SK-N-SH treated with all-trans-retinoic acid at 6 μM for 48 hours (cell line): Measurements from ENCODE around the gene SLC22A3.

Experiments used
- ARNTL ChIP-seq: fragments of 450-650 bp; formaldehyde crosslinking; IDR thresholded peaks from 2 replicates; pipeline ENCODE4 v1.5.0; 2020; ENCODE audit warnings: low read depth, mild to moderate bottlenecking, moderate library complexity, borderline replicate concordance
- OSR1 ChIP-seq: fragments of 250-450 bp; sonication (Bioruptor Pico); IDR thresholded peaks from 2 replicates; pipeline ENCODE4 v1.8.0; 2022; ENCODE audit warnings: moderate library complexity, mild to moderate bottlenecking, inconsistent platforms
- RARB ChIP-seq: fragments of 250-450 bp; sonication (Bioruptor Pico); IDR thresholded peaks from 2 replicates; pipeline ENCODE4 v1.8.0; 2021; ENCODE audit warnings: mild to moderate bottlenecking, moderate library complexity
- ZFP3 ChIP-seq: fragments of 250-450 bp; sonication (Bioruptor Pico); IDR thresholded peaks from 2 replicates; pipeline ENCODE4 v1.5.0; 2020; ENCODE audit warnings: mild to moderate bottlenecking, moderate library complexity
- ZNF565 ChIP-seq: fragments of 450-650 bp; formaldehyde crosslinking; conservative IDR thresholded peaks from 2 replicates; pipeline ENCODE4 v1.5.0; 2020; ENCODE audit warnings: low read depth, mild to moderate bottlenecking, moderate library complexity
- ZNF70 ChIP-seq: fragments of 450-650 bp; formaldehyde crosslinking; IDR thresholded peaks from 2 replicates; pipeline ENCODE4 v1.5.0; 2020; ENCODE audit warnings: mild to moderate bottlenecking, moderate library complexity
- TF ChIP-seq, protein P1 (sequence below): fragments of 250-450 bp; sonication (Bioruptor Pico); IDR thresholded peaks from 2 replicates; pipeline ENCODE4 v1.5.1; 2020; ENCODE audit warnings: low read depth, mild to moderate bottlenecking, moderate library complexity
- TF ChIP-seq, protein P2 (sequence below): fragments of 250-450 bp; sonication (Bioruptor Pico); IDR thresholded peaks from 2 replicates; pipeline ENCODE4 v1.5.1; 2021; ENCODE audit warnings: mild to moderate bottlenecking, moderate library complexity

DNA sequence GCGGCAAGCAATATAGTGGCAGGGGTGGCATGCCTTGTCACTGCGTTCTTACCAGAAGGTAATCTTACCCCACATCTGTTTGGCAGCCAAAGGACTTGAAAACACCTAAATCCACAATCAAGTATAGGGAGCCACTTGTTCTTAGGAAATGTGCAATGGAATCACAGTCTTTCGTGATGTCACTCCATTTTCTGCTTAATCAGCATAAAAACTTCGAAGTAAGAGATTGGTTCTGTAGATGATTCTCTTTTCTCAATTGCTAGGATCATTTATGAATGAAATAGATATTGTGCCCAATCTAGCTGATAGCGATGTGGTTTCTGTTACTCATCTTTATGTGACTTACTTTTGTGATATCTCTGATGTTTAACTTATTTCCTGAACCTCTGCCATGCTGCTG, 89.0 kb downstream of the SLC22A3 start:
- no peak for TF ChIP-seq ZFP3 (CRISPR knock-in tag)
- TF ChIP-seq ZNF70 (CRISPR knock-in tag) = no peak
- TF ChIP-seq ZNF565 = no peak
- TF ChIP-seq, protein P1, sequence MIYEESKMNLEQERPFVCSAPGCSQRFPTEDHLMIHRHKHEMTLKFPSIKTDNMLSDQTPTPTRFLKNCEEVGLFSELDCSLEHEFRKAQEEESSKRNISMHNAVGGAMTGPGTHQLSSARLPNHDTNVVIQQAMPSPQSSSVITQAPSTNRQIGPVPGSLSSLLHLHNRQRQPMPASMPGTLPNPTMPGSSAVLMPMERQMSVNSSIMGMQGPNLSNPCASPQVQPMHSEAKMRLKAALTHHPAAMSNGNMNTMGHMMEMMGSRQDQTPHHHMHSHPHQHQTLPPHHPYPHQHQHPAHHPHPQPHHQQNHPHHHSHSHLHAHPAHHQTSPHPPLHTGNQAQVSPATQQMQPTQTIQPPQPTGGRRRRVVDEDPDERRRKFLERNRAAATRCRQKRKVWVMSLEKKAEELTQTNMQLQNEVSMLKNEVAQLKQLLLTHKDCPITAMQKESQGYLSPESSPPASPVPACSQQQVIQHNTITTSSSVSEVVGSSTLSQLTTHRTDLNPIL (CRISPR knock-in tag) = no peak
- TF ChIP-seq ARNTL (CRISPR knock-in tag) = no peak
- TF ChIP-seq RARB = no peak
- TF ChIP-seq, protein P2, sequence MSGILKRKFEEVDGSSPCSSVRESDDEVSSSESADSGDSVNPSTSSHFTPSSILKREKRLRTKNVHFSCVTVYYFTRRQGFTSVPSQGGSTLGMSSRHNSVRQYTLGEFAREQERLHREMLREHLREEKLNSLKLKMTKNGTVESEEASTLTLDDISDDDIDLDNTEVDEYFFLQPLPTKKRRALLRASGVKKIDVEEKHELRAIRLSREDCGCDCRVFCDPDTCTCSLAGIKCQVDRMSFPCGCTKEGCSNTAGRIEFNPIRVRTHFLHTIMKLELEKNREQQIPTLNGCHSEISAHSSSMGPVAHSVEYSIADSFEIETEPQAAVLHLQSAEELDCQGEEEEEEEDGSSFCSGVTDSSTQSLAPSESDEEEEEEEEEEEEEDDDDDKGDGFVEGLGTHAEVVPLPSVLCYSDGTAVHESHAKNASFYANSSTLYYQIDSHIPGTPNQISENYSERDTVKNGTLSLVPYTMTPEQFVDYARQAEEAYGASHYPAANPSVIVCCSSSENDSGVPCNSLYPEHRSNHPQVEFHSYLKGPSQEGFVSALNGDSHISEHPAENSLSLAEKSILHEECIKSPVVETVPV = no peak
- TF ChIP-seq OSR1 = no peak
